CD8-positive, alpha-beta memory T cell (primary cell): ENCODE measurements around the gene ZNF444. TPM values are rescaled to one million over a fixed set of nuclear protein-coding genes. Genes with fewer than 3 reads are reported as not detected.
"Not testable (repeated sequence)": the region's sequence is repeated elsewhere in the genome, so short reads cannot be mapped to it uniquely, and the experiment has no call there.

Experiments
- CTCF ChIA-PET: fragments of 350-600 bp; sonication (Branson Sonifier 250); formaldehyde crosslinking; loops from one replicate; lab custom pipeline; 2021; ENCODE audit warnings: antibody characterized with exemption; lab: Charles Lee
- POLR2A ChIA-PET: fragments of 350-600 bp; sonication (Branson Sonifier 250); formaldehyde crosslinking; loops from one replicate; lab custom pipeline; 2021; ENCODE audit warnings: antibody characterized with exemption; lab: Charles Lee
- DNase-seq, 5 donors: peaks; one replicate each; pipeline versions ENCODE4 v3.0.0 to v3.0.0-alpha.2; 2020 to 2022; ENCODE audit warnings: mixed read lengths in 1 of 5
- H3K27ac ChIP-seq: one replicate; pipeline ENCODE4 v1.7.0; 2013; ENCODE audit warnings: low read depth, mild to moderate bottlenecking, low read length, moderate library complexity
- H3K27me3 ChIP-seq: 2 replicates; pipeline ENCODE4 v1.7.0; 2013; ENCODE audit warnings: low read length, mild to moderate bottlenecking; ENCODE audit not compliant: insufficient read depth, poor library complexity, severe bottlenecking
- H3K36me3 ChIP-seq: 2 replicates; pipeline ENCODE4 v1.7.0; 2013; ENCODE audit warnings: mild to moderate bottlenecking, low read length, moderate library complexity; ENCODE audit not compliant: insufficient read depth
- H3K4me1 ChIP-seq: 2 replicates; pipeline ENCODE4 v1.7.0; 2013; ENCODE audit warnings: mild to moderate bottlenecking, low read length, moderate library complexity; ENCODE audit not compliant: insufficient read depth
- H3K4me3 ChIP-seq: 2 replicates; pipeline ENCODE4 v1.7.0; 2013; ENCODE audit warnings: mild to moderate bottlenecking, low read length
- H3K9me3 ChIP-seq: 2 replicates; pipeline ENCODE4 v1.7.0; 2013; ENCODE audit warnings: mild to moderate bottlenecking, low read length
- H3K27ac Mint-ChIP-seq, 8 donors: one replicate each; pipeline ENCODE4 v1.8.0; 2020 to 2021; ENCODE audit warnings: mixed read lengths in 8 of 8, mild to moderate bottlenecking in 6 of 8, inconsistent platforms in 3 of 8, moderate library complexity in 3 of 8
- H3K27me3 Mint-ChIP-seq, 2 donors: one replicate each; pipeline ENCODE4 v1.8.0; 2020 to 2021; ENCODE audit warnings: mixed read lengths in 2 of 2, mild to moderate bottlenecking in 1 of 2, moderate library complexity in 1 of 2
- H3K36me3 Mint-ChIP-seq, 3 donors: one replicate each; pipeline ENCODE4 v1.8.0; 2020 to 2021; ENCODE audit warnings: mixed read lengths in 3 of 3, inconsistent platforms in 1 of 3, mild to moderate bottlenecking in 1 of 3
- H3K4me1 Mint-ChIP-seq, 3 donors: one replicate each; pipeline ENCODE4 v1.8.0; 2020 to 2021; ENCODE audit warnings: mixed read lengths in 3 of 3, inconsistent platforms in 1 of 3, mild to moderate bottlenecking in 1 of 3
- H3K4me3 Mint-ChIP-seq, 7 donors: one replicate each; pipeline ENCODE4 v1.8.0; 2020 to 2021; ENCODE audit warnings: mixed read lengths in 7 of 7, mild to moderate bottlenecking in 6 of 7, moderate library complexity in 4 of 7, inconsistent platforms in 2 of 7
- H3K9me3 Mint-ChIP-seq, 5 donors: one replicate each; pipeline ENCODE4 v1.8.0; 2020 to 2022; ENCODE audit warnings: mixed read lengths in 5 of 5, mild to moderate bottlenecking in 3 of 5, moderate library complexity in 2 of 5, inconsistent platforms in 1 of 5
- polyA plus RNA-seq: library from polyadenylated mRNA; unstranded; fragments of 300-500 nt; fragmentation: Illumina TruSeq; gene quantifications from one replicate; pipeline ENCODE4 v1.2.3, GENCODE V29; 2021
- total RNA-seq, 2 experiments: library from RNA; stranded (reverse); gene quantifications; one replicate each; pipeline ENCODE4 v1.2.3, GENCODE V29; 2021

ZNF444 gene
- total and polyA plus RNA-seq, 3 experiments from 2014 or later: 19.7 to 26.7 (median 24.9) TPM

GRCh38 chr19:56191115-56191514, 50.0 kb downstream of the ZNF444 start:
- Mint-ChIP-seq H3K36me3 (peaks cover 0 to 3% (median 0%) of the 10 kb centered on the region in 3 donors), H3K9me3 (no peaks in the 10 kb centered on the region), H3K27ac (no peak overlapping the region), H3K4me1 (no peaks in the 10 kb centered on the region), H3K4me3 (no peak overlapping the region), H3K27me3 (peaks cover 9 to 28% of the 10 kb centered on the region in 2 donors)
- Histone ChIP-seq H3K36me3 (no peaks in the 10 kb centered on the region), H3K27me3 (no peaks in the 10 kb centered on the region), H3K4me1 (no peaks in the 10 kb centered on the region), H3K9me3 (no peaks in the 10 kb centered on the region), H3K4me3 (no peak overlapping the region), H3K27ac (no peak overlapping the region)
- no peak for DNase-seq
- CTCF ChIA-PET: no interaction called here
- POLR2A ChIA-PET: no interaction called here

- POLR2A ChIA-PET: no interaction called here
- Histone ChIP-seq H3K36me3 (no peaks in the 10 kb centered on the region), H3K27ac (no peak overlapping the region), H3K9me3 (no peaks in the 10 kb centered on the region), H3K4me3 (no peak overlapping the region), H3K27me3 (no peaks in the 10 kb centered on the region), H3K4me1 (no peaks in the 10 kb centered on the region)
- Mint-ChIP-seq H3K4me1 (no peaks in the 10 kb centered on the region), H3K27ac (peak overlapping the region in 1 of 8 donors; percentile 6), H3K36me3 (peaks cover 0 to 3% (median 0%) of the 10 kb centered on the region in 3 donors), H3K9me3 (no peaks in the 10 kb centered on the region), H3K27me3 (peaks cover 8 to 28% of the 10 kb centered on the region in 2 donors), H3K4me3 (no peak overlapping the region)
- CTCF ChIA-PET: no interaction called here
- DNase-seq: no peak
Observed at GRCh38 chr19:56191711-56192110, 50.6 kb downstream of the ZNF444 start.

- no peak overlapping the region for H3K27ac ChIP-seq
- CTCF ChIA-PET: interaction anchor here (1.5 kb wide), 1 partner anchor 128 kb away, joined by 4 read pairs; no protein-coding TSS in a partner anchor
- peaks cover 0 to 3% (median 0%) of the 10 kb centered on the region in 3 donors for H3K36me3 Mint-ChIP-seq
- H3K27me3 Mint-ChIP-seq: peaks cover 16 to 24% of the 10 kb centered on the region in 2 donors
- H3K27ac Mint-ChIP-seq: no peak overlapping the region
- no peak overlapping the region for H3K4me3 ChIP-seq
- no peaks in the 10 kb centered on the region for H3K36me3 ChIP-seq
- no peaks in the 10 kb centered on the region for H3K9me3 Mint-ChIP-seq
- POLR2A ChIA-PET: no interaction called here
- H3K27me3 ChIP-seq: no peaks in the 10 kb centered on the region
- no peaks in the 10 kb centered on the region for H3K4me1 ChIP-seq
- no peak overlapping the region for H3K4me3 Mint-ChIP-seq
- H3K4me1 Mint-ChIP-seq: no peaks in the 10 kb centered on the region
- H3K9me3 ChIP-seq: no peaks in the 10 kb centered on the region
- DNase-seq: no peak
Observed at GRCh38 chr19:56193981-56194640, 53.0 kb downstream of the ZNF444 start.

GRCh38 chr19:56197646-56198045, 56.6 kb downstream of the ZNF444 start, which contains the start of gene ZSCAN5B:
ZSCAN5B (minus strand) TSS chr19:56197783; CDS start chr19:56193052, 4,731 bp downstream.
- POLR2A ChIA-PET, H3K4me3 Mint-ChIP-seq: not testable (repeated sequence)

GRCh38 chr19:56199687-56200086, 58.6 kb downstream of the ZNF444 start:
- CTCF ChIA-PET: no interaction called here
- POLR2A ChIA-PET: no interaction called here

More at GRCh38 chr19:56197646-56198045, 56.6 kb downstream of the ZNF444 start, which contains the start of gene ZSCAN5B:
- H3K27me3 ChIP-seq, H3K27ac Mint-ChIP-seq, H3K4me3 ChIP-seq, H3K9me3 ChIP-seq, H3K36me3 Mint-ChIP-seq, H3K9me3 Mint-ChIP-seq, H3K27ac ChIP-seq, DNase-seq, H3K36me3 ChIP-seq, CTCF ChIA-PET, H3K4me1 ChIP-seq, H3K4me1 Mint-ChIP-seq: not testable (repeated sequence)
- H3K27me3 Mint-ChIP-seq: peaks cover 9 to 18% of the 10 kb centered on the region in 2 donors

GRCh38 chr19:56201973-56202372, 60.9 kb downstream of the ZNF444 start, which contains the start of gene ZSCAN5C:
ZSCAN5C (plus strand) TSS chr19:56202273; CDS start chr19:56205914, 3,641 bp downstream.
- Histone ChIP-seq H3K4me1 (no peaks in the 10 kb centered on the region), H3K9me3 (no peaks in the 10 kb centered on the region), H3K27ac (no peak within 1 kb of the TSS), H3K27me3 (no peaks in the 10 kb centered on the region), H3K36me3 (no peaks in the 10 kb centered on the region), H3K4me3 (no peak within 1 kb of the TSS)
- DNase-seq: no peak
- Mint-ChIP-seq H3K9me3 (no peaks in the 10 kb centered on the region), H3K27ac (peak within 1 kb of the TSS in 1 of 8 donors; percentile 15), H3K27me3 (peaks cover 8 to 17% of the 10 kb centered on the region in 2 donors), H3K4me1 (no peaks in the 10 kb centered on the region), H3K36me3 (no peaks in the 10 kb centered on the region), H3K4me3 (no peak within 1 kb of the TSS)
- POLR2A ChIA-PET: no interaction called here
- CTCF ChIA-PET: no interaction called here

More at GRCh38 chr19:56199687-56200086, 58.6 kb downstream of the ZNF444 start:
- Mint-ChIP-seq H3K4me1 (no peaks in the 10 kb centered on the region), H3K9me3 (no peaks in the 10 kb centered on the region), H3K36me3 (no peaks in the 10 kb centered on the region), H3K4me3 (no peak overlapping the region), H3K27me3 (peaks cover 3 to 13% of the 10 kb centered on the region in 2 donors), H3K27ac (peak overlapping the region in 1 of 8 donors; percentile 4)
- H3K4me3 ChIP-seq: no peak overlapping the region
- no peak overlapping the region for H3K27ac ChIP-seq
- H3K9me3 ChIP-seq: no peaks in the 10 kb centered on the region
- no peaks in the 10 kb centered on the region for H3K4me1 ChIP-seq
- H3K27me3 ChIP-seq: no peaks in the 10 kb centered on the region
- DNase-seq: no peak
- no peaks in the 10 kb centered on the region for H3K36me3 ChIP-seq

- CTCF ChIA-PET, H3K27me3 ChIP-seq, DNase-seq, H3K4me3 Mint-ChIP-seq, H3K36me3 Mint-ChIP-seq, H3K4me1 ChIP-seq, H3K27ac ChIP-seq, H3K4me1 Mint-ChIP-seq, POLR2A ChIA-PET, H3K4me3 ChIP-seq, H3K9me3 ChIP-seq, H3K9me3 Mint-ChIP-seq, H3K36me3 ChIP-seq: not testable (repeated sequence)
- Mint-ChIP-seq H3K27me3 (peaks cover 12 to 14% of the 10 kb centered on the region in 2 donors), H3K27ac (peak overlapping the region in 1 of 8 donors; percentile 48)
Observed at GRCh38 chr19:56207581-56207980, 66.5 kb downstream of the ZNF444 start.

- Mint-ChIP-seq H3K4me3 (no peak overlapping the region), H3K27ac (no peak overlapping the region), H3K27me3 (peaks cover 16 to 17% of the 10 kb centered on the region in 2 donors), H3K4me1 (no peaks in the 10 kb centered on the region), H3K36me3 (no peaks in the 10 kb centered on the region), H3K9me3 (no peaks in the 10 kb centered on the region)
- no peak overlapping the region for H3K4me3 ChIP-seq
- ChIA-PET POLR2A (no interaction called here), CTCF (no interaction called here)
- H3K9me3 ChIP-seq: no peaks in the 10 kb centered on the region
- DNase-seq: no peak
- H3K36me3 ChIP-seq: no peaks in the 10 kb centered on the region
- no peaks in the 10 kb centered on the region for H3K4me1 ChIP-seq
- no peaks in the 10 kb centered on the region for H3K27me3 ChIP-seq
- H3K27ac ChIP-seq: no peak overlapping the region
Observed at GRCh38 chr19:56209091-56209490, 68.0 kb downstream of the ZNF444 start.
